ENCODE data around the gene SH3YL1.

SH3YL1 gene

GRCh38 chr2:256094-256493, 7.7 kb downstream of the SH3YL1 start:
- DNase-seq: no peak

DNA sequence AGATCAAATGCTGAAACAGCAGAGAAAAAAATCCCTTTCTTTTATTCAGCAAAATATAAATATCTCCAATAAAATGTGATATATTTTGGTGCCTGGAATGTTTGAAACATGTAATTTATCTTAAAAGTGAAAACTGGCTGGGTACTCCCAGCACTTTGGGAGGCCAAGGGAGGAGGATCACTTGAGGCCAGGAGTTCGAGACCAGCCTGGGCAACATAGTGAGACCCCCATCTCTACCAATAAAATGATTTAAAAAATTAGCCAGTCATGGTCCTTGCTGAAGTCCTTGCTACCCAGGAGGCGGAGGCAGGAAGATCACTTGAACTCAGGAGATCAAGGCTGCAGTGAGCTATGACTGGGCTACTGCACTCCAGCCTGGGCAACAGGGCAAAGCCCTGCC, 8.6 kb downstream of the SH3YL1 start:
- DNase-seq: no peak

DNA sequence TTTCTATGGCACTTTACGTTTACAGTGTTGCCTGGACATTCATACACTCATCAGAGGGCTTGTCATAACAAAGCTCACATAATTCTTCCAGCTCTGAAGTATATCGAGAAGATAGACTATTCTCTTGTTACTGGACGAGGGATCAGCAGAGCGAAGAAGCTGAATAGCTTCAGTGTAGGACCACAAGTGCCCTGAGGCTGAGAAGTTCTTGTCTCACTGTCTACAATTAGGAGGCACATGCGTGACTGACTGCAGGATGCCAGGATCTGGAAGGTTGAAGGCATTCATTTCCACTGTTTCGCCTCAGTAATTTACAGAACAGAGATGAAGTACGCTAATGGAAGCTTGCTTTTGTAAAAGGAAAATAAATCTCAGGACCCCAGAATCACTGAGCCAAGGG, 9.6 kb downstream of the SH3YL1 start:
- DNase-seq: no peak

DNA sequence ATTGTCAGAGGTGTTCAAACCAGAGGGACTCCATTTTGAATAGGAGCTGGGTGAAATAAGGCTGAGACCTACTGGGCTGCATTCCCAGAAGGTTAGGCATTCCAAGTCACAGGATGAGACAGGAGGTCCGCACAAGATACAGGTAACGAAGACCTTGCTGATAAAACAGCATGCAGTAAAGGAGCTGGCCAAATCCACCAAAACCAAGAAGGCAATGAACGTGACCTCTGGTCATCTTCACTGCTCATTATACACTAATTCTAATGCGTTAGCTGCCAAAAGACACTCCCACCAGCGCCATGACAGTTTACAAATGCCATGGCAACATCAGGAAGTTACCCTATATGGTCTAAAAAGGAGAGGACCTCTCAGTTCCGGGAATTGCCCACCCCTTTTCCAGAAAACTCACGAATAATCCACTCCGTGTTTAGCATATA, 10.6 kb downstream of the SH3YL1 start:
- DNase-seq: no peak

DNA sequence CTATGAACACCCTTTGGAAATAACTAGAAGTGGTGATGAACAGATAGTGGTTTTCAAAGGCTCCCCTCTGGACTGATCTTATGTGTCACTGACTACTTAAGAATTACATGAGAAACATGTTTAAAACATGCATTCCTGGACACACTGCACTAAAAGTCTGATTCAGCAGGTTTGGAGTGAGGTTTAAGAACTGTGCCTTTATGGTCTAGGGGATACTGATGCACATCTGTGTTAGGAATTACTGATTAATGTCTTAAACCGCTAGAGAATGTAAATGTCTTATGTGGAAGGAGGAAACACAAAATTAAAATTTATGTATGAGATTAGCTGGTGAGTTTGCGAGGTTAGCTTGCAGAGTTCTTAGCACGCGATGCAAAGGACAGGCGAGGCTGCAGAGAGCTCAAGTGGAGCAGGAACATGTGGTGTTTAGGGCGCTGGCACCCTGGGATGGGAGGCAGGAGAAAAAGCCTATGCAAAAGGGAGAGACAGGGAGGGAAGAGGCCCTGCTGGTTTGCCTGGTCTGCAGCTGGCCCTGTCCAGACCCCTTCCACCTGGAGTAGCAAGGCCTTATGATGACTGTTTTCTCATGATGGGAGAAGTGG, 11.7 kb downstream of the SH3YL1 start:
- no peak for DNase-seq

GRCh38 chr2:249538-250042, 14.2 kb downstream of the SH3YL1 start:
- DNase-seq: no peak

DNA sequence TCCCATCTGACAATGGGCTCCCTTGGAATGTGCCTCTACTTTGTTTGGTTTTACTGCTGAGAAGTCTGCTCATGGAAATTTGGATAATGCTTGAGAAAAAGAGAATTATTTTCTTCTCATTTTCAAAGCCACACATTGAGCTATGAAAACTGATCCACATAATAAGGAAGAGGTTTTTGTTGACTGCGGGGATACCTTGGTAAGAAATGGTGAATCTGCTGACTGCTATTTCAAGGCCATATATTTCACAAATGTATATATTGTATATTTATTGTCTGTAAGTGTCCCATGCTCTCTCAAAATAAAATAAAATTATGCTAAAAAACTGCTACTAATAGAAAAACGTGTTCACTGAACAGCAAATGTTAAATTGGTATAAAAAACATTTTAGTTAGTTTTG, 15.1 kb downstream of the SH3YL1 start:
- DNase-seq: no peak

- peak; percentile 59 for DNase-seq
These were observed 17.2 kb downstream of the SH3YL1 start for GRCh38 chr2:246489-247144.

- DNase-seq: no peak
These were observed 19.3 kb downstream of the SH3YL1 start for GRCh38 chr2:244547-244946.

DNA sequence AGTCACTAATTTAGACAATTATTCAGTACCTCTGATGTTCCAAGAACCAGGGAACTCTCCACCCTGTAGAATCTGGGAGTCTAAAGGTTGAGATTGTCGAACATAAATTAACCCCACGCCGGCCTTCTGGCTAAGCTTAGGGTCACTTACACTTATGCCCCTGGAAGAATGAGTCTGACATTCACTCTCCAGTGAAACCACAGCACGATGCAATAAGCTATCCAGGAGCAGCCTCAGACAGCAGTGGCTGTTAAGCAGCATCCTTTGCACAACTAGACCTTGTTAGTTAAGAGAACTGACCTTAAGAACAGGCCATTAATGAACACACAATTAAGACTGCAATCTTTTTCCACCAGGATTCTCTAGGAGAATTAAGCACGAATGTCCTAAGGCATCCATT, 25.0 kb downstream of the SH3YL1 start:
- DNase-seq: no peak

DNA sequence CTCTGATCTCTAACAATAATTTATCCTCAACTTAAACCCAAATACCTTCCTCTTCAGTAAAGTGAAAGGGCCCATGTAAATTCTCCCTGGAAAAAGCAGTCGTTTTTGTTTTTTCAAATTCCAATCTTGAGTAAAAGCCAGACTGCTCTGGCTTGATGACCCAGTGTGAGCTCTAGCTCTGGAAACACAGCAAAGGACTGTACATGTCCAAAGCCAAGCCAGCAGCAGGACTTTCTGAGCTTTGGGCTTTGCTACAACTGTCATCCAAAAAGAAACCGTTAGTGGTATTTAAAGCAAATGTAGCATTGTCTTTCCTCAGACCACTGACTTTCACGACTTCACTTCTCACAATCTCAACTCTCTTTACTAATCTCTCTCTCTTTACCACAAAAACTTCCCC, 25.4 kb downstream of the SH3YL1 start:
- DNase-seq: no peak

- no peak for DNase-seq
These were observed 26.0 kb downstream of the SH3YL1 start for GRCh38 chr2:237878-238277.

DNA sequence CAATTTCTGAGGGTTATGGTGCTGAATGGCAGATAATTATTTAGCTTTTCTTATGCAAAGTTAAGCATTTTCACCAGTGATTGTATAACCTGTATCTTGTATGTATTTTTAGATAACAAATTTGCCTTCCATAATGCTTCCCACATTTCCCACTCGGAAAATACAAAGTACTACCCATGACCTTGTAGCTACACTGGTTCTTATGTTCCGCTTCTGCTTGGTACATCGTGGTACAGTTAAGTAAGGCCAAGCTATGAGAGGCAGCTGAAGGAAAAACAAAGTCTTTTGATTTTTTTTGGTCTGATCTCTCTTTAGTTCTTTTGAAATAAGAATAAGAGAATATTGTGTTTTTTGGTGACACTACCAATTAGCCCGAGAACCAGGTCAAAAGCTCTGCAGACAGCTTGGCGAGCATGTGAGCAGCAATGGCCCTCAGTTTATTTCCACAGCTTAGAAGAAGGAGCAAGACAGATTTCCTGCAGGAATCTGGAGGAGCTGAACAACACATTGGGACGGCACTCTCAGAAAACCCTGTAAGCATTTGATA, 26.8 kb downstream of the SH3YL1 start:
- no peak for DNase-seq

DNA sequence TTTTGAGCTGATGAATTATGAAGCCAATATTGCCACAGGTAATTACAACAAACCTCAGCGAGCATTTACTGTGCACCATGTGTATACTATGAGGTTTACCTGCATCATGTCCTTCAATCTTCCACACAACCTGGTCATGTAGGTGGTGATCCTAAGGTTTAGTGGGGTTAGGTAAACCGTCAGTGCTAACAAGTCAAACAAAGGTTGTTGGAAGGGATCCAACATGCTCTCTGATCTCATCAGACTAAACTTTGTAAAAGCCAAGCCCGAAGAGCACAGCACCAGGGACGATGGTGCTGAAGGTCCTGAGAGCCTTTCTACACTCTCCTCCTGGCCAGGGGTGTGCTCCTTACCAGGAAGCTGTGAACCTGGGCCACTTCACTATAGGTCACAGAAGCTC, 29.4 kb downstream of the SH3YL1 start:
- DNase-seq: no peak

- no peak for DNase-seq
These were observed 30.8 kb downstream of the SH3YL1 start for GRCh38 chr2:233030-233429.

DNA sequence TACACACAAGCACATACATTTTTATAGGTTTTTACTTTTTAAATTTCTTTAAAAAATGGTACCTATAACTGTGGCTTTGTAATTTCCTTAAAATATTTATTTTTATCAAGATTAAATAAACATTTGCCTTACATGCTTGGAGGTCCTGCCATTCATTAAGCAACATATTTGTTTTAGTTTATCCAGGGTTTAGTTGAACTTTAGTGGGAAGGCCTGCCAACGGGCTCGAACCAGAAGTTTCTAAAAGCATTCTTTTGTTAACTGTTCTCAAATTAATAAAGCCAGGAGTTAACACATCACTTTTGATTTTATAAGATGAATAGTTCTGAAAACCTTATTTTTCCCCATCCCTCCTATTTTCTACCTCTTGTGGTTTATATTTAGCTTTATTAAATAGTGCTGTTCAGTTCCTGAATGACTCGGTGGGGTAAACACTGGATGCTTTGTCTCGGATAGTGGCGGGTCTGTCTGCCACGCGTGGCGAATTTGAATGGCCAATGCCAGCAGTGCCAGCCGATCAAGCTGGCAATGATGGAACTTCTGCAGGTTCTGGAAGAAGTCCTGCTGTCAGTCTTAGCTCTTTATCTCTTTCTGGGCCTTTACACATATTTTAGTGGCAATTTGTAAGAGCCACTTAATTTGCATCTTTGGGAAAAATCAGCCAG, 32.2 kb downstream of the SH3YL1 start:
- DNase-seq: no peak

- no peak for DNase-seq
These were observed 35.1 kb downstream of the SH3YL1 start for GRCh38 chr2:228518-229278.

DNA sequence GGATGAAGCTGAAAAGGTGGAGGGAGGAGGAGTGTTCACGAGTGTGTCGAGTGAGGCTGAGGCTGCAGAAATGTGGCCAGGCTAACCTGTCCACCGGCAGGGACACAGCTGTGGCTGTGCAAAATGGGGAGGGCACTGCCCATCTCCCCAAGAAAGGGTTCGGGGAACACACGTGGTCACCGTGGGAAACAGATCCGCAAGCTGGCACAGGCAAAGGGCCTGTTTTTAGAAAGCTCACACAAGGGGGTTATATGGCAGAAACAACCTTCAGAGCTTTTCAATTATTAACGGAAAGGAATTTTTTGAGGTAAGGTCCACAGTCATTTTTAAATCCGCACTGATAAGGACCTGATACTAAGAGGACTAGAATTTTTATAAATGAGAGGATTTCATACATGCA, 35.7 kb downstream of the SH3YL1 start:
- no peak for DNase-seq

GRCh38 chr2:223971-224760, 39.7 kb downstream of the SH3YL1 start:
- DNase-seq: no peak

DNA sequence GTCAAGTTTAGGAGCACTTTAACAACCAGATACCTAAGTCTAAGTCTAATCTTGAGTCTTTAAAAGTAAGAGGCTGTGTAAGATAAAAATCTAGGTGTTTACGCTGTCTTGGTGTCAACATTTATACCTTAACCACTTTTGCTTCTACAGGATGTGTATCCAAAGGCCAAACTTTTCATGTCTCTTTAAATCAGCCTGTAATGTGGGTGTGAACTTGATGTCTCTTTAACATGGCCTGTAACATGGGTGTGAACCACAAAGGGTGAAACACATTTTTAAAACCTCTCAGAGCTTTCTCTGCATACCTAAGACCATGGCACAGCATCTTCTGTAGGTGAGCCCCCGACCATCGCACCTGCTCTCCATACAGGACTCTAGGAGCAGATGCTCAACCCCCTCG, 40.4 kb downstream of the SH3YL1 start:
- DNase-seq: no peak

GRCh38 chr2:216068-216467, 47.8 kb downstream of the SH3YL1 start:
- no peak for DNase-seq

- no peak for DNase-seq
These were observed 49.7 kb downstream of the SH3YL1 start for GRCh38 chr2:213932-214693.

Data from NCI-H2081 treated with DMSO at 0.1 percent for 48 hours (cell line).